ENCODE data around the gene LRP11.

The LRP11 gene

GRCh38 chr6:149860834-149861602, 3.1 kb downstream of the LRP11 start:
- no peak overlapping the region for H3K27ac ChIP-seq (replicated peaks)
- no peak overlapping the region for H3K4me3 ChIP-seq (replicated peaks; ENCODE audit: insufficient read depth, low read length)
- no peaks in the 10 kb centered on the region for H3K27me3 ChIP-seq (ENCODE audit: insufficient read depth, poor library complexity, severe bottlenecking)
- DNase-seq (ENCODE audit: low read depth in 1 of 2, low spot score in 1 of 2) = no peak
- TF ChIP-seq REST (IDR thresholded peaks at IDR 0.05; ENCODE audit: insufficient replicate concordance, low read depth) (no peak), CTCF (IDR thresholded peaks at IDR 0.05; ENCODE audit: insufficient read depth, low read length) (no peak), GABPA (IDR thresholded peaks at IDR 0.05; ENCODE audit: low read depth) (no peak), POLR2AphosphoS5 (IDR thresholded peaks at IDR 0.05; ENCODE audit: low read depth) (no peak), SPI1 (IDR thresholded peaks at IDR 0.05; ENCODE audit: borderline replicate concordance, low read depth) (no peak)

DNA sequence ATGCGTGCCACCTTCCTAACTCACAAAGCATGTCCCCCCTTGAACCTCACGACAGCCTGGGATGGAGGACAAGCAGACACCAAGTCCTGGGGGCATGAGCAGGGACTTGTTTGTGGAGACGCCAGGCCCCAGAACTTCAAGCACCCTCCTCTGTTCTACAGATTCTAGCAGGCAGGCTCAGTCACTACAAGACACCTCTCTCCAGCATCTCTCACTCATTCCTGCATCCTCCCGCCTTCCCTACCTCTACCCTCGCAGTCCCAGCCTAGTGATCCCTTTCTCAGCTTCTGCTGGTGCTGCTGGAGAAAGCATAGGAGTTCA, 3.7 kb downstream of the LRP11 start:
- no peak overlapping the region for H3K4me3 ChIP-seq (replicated peaks; ENCODE audit: insufficient read depth, low read length)

More for the DNA sequence above, 3.7 kb downstream of the LRP11 start:
- Histone ChIP-seq H3K27me3 (ENCODE audit: insufficient read depth, poor library complexity, severe bottlenecking) (no peaks in the 10 kb centered on the region), H3K27ac (replicated peaks) (no peak overlapping the region)
- DNase-seq (ENCODE audit: low read depth in 1 of 2, low spot score in 1 of 2) = no peak
- TF ChIP-seq SPI1 (IDR thresholded peaks at IDR 0.05; ENCODE audit: borderline replicate concordance, low read depth) (no peak), CTCF (IDR thresholded peaks at IDR 0.05; ENCODE audit: insufficient read depth, low read length) (no peak), GABPA (IDR thresholded peaks at IDR 0.05; ENCODE audit: low read depth) (no peak), REST (IDR thresholded peaks at IDR 0.05; ENCODE audit: insufficient replicate concordance, low read depth) (no peak), POLR2AphosphoS5 (IDR thresholded peaks at IDR 0.05; ENCODE audit: low read depth) (no peak)

Measured in HL-60 (cell line).